Caki2 (cell line): Measurements from ENCODE around the gene GLT8D2. TPM values are rescaled to one million over a fixed set of nuclear protein-coding genes. Genes with fewer than 3 reads are reported as not detected.
"Not testable (repeated sequence)": the region's sequence is repeated elsewhere in the genome, so short reads cannot be mapped to it uniquely, and the experiment has no call there.

Experiments used
- DNase-seq: peaks from one replicate; pipeline ENCODE4 v3.0.0-alpha.2; 2015; ENCODE audit warnings: low read depth
- in situ Hi-C: cut with HindIII; loops from 2 replicates; pipeline ENCODE4 v1.10.0; 2016; ENCODE audit warnings: low sequenced_read_pairs, low pct_unique_long_range_greater_than_20kb, mixed read lengths
- total RNA-seq: library from RNA; depleted of rRNA; stranded (reverse); fragments of >200 nt; shearing (Covaris generic); gene quantifications from 2 replicates; pipeline ENCODE4 v1.2.3, GENCODE V29; 2014; ENCODE audit warnings: low replicate concordance

Gene GLT8D2
- total RNA-seq, 1 experiment from 2014 or later, result not detected

DNA sequence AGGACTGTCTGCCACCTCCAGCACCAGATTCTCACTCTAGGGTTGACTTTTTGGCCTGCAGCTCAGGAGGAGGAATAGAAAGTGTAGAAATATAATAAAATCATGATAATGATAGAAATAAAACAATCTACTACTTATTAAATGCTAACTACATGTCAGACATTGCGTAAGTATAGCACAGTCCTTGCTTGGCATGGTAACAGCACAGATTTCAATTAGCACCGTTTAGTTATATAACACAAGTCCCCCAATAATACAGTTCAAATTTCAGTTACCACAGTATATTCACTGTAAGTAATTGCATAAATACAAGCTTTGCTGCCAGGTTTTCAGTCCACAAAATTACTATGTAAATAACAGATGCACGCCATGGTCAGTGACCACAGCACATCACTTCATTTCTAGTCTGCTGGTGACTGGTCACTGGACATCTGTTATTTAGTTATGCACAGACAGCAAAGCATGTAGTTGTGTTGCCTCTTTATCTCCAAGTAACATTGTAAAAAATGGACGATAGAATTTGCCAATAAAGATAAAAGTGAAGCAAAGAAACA, 6.5 kb upstream of the GLT8D2 start:
- no peak for DNase-seq
- in situ Hi-C loops, result no loop called here

DNA sequence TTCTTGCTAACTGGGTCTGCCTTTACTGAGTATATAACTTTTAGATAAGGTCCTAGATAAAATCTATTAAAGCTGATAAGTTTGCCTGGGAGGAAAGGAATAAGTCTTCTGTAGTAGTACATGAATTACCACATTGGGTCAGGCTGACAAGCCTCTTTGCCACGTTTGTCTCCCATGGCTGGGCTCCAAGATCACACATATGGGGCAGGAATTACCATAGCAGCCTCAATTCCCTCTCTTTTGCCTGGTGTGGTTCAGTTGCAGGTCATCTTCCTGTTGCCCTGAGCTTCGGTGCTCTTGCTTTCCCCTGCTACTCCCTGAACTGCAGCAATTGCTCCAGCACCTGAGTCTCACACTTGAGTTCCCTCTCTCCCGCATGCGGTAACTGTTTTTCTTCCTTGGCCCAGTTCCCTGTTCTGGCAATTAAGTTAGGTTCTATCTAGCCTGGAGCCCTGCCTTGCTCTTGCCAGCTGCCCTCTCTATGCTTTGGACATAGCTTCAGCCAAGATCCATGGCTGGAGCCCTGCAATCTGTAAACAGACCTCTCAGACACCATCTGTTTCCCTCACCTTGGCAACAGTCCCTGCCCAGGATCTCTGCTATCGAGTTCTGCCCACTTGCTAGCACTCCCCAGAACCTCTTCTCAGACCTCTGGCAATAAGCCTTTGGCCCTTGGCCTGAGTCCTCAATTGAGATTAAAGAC, 5.8 kb upstream of the GLT8D2 start:
- DNase-seq, result no peak
- in situ Hi-C loops, result no loop called here

DNA sequence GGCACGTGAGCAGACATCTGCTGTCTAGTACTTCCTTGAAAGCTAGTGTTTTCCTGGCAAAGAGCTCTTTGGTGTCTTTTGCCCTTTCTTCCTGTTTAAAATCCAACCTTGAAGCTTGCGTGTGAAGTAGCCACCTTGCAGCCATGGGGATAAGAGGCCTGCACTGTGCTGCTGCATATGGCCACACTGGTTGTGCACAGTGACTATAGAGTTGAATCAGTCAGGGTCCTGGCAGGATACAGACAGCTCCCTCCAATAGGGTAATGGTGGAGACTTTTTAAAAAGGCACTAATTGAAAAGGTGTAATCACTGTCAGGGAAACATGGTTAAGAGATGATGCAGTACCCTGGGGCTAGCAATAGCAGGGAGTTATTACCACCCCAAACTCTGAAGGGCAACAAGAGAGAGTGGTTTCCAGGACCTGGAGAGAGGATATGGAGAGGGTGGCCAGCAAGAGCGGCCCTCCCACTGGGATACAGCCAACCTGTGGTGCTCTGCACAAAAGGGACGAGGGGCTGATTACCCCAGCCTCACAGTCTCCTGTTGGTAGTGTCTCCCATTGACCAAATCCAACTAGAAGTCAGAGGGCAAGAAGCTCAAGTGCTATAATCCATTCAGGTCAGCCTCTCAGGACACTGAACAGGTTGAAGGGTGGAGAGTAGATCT, 4.8 kb upstream of the GLT8D2 start:
- in situ Hi-C loops, result no loop called here

DNA sequence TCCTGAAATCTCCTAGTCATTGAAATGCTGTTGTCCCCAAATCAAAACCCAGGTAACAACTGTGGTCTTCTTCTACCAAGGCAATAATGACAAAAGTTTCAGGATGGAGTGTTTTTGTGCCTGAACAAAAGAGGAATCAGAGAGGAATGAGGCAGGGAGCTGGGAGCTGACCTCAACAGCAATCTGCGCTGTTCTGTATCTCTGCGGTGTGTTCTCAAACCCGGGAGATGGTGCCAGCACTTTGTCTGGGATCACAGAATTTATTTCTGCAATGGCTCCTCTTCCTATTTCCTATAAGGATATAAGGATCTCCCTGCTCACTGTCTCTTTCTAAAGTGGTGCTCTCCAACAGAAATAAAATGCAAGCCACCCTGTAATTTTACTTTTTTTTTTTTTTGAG, 449 bp upstream of the GLT8D2 start:
- in situ Hi-C loops, result no loop called here
- no peak for DNase-seq

More for the DNA sequence above, 4.8 kb upstream of the GLT8D2 start:
- DNase-seq, result no peak

DNA sequence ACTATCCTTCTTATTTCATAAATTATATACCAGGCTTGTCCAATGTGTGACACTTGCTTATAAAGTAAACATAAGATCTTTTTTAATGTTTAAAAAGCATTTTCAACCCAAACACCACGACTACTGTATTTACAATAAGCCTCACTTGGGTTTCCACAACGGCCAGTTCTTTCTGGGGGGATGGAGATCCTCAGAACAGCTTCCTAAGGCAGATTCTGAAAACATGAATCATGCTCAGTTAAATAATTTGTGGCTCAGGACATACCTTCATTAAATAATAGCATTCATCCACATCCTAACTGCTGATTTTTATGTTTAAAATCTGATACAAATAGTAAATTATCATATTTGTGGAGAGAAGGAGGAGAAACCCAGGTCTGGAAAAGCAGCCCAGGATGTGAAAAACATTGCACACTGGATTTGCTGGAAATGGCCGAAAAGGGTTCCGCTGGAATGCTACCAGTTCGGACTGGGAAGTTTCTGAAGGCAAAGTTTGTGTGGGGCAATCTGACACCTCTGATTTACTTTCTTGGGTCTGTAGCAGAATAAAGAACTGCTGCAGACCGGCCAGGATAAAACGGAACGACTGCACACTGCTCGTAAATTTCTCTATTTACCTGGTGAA, 597 bp downstream of the GLT8D2 start:
- in situ Hi-C loops, result no loop called here
- DNase-seq, result no peak

DNA sequence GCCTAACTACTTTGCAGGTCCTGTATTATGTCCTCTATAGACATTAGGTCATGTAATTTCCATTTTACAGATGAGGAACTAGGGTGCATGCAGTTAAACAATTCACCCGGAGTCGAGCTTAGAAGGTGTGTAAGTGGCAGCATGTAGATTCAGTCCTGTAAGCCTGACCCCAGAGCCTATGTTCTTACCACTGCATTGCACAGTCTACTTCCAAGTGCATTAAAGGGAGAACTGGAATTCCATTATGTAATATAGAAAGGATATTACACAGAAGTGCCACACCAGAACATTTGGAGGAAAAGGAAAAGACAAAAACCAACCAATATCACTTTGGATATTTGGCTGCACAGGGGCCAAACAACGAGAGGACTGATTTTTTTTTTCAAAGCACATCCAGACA, 1.2 kb downstream of the GLT8D2 start:
- DNase-seq, result no peak
- in situ Hi-C loops, result no loop called here

DNA sequence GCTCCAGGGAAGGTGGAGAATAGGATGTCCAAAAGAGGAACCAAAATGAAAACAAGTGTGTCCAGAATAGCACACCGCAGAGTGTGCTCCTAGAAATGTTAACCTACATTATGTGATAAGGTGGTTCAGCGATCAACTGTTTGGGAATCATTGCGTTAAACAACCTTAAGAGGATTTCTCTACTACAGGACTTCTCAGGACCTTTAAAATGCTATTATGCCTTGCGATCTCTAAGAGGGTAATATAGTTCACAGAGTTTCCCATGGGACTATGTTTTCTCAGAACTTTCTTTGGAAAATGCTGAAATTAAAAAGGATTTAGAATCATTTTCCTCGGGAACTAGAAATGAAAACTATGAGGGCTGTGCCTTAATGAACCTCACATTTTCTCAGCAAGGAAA, 1.8 kb downstream of the GLT8D2 start:
- in situ Hi-C loops, result no loop called here
- DNase-seq, result no peak

DNA sequence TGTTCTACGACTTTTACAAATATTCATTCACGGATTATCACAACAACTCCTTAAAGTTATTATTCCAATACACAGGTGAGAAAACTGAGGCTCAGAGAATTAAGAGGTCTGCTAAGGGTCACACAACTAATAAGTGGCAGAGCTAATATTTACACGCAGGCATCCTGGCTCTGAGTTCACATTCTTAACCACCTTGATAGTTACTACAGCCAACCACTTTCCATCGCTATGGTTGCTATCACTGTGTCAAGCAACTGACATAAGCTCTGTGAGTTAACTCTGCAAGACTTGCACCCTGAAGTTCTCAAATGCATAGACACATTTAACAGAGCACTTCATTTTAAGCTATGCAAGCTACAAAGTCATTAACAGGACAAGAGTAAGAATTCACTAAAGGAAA, 3.7 kb downstream of the GLT8D2 start:
- in situ Hi-C loops, result no loop called here
- no peak for DNase-seq

DNA sequence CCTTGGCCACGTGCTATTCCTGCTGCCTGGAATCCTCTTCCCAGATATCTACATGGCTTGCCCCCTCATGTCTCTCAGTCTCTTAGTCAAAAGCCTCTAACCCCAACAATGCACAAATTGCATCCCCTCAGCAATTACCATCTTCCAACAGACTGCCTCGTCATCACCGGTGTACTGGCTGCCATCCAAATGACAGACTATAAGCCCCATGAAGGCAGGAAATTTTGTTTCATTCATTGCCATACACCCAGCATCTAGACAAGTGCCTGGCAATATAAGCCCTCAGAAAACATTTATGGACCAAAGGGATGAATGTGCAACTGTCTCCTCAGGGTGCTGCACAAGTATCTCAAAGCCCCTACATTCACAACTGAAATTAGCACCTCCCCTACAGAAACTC, 5.8 kb downstream of the GLT8D2 start:
- no peak for DNase-seq
- in situ Hi-C loops, result no loop called here

DNA sequence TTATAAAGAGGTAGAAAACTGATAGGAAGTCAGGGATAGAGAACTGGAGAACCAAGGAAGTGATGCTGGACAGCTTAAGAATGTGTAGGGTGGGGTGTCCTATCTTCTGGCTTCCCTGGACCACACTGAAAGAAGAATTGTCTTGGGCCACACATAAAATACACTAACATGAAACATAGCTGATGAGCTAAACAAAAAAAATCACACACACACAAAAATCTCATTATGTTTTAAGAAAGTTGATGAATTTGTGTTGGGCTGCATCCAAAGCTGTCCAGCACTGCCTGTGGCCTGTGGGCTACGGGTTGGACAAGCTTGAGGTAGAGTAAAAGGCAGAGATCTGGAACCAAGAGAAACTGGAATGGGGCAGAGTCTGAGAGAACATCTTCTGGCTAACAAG, 7.4 kb downstream of the GLT8D2 start:
- DNase-seq, result no peak
- in situ Hi-C loops, result no loop called here

DNA sequence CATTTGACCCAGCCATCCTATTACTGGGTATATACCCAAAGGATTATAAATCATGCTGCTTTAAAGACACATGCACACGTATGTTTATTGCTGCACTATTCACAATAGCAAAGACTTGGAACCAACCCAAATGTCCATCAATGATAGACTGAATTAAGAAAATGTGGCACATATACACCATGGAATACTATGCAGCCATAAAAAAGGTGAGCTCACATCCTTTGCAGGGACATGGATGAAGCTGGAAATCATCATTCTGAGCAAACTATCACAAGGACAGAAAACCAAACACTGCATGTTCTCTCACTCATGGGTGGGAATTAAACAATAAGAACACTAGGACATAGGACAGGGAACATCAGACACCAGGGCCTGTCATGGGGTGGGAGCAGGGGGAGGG, 10.2 kb downstream of the GLT8D2 start:
- DNase-seq, in situ Hi-C loops: not testable (repeated sequence)

DNA sequence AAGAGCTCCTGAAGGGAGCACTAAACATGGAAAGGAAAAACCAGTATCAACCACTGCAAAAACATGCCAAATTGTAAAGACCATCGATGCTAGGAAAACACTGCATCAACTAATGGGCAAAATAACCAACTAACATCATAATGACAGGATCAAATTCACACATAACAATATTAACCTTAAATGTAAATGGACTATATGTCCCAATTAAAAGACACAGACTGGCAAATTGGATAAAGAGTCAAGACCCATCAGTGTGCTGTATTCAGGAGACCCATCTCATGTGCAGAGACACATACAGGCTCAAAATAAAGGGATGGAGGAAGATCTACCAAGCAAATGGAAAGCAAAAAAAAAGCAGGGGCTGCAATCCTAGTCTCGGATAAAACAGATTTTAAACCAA, 13.8 kb downstream of the GLT8D2 start:
- in situ Hi-C loops, DNase-seq: not testable (repeated sequence)

DNA sequence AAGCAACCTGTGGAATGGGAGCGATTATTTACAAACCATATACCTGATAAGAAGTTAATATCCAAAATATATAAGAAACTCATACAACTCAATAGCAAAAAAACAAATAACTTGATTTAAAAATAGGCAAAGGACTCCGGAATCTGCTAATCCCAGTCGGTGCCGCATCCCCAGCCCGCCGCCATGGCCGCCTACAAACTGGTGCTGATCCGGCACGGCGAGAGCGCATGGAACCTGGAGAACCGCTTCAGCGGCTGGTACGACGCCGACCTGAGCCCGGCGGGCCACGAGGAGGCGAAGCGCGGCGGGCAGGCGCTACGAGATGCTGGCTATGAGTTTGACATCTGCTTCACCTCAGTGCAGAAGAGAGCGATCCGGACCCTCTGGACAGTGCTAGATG, 19.4 kb downstream of the GLT8D2 start:
- DNase-seq, in situ Hi-C loops: not testable (repeated sequence)

DNA sequence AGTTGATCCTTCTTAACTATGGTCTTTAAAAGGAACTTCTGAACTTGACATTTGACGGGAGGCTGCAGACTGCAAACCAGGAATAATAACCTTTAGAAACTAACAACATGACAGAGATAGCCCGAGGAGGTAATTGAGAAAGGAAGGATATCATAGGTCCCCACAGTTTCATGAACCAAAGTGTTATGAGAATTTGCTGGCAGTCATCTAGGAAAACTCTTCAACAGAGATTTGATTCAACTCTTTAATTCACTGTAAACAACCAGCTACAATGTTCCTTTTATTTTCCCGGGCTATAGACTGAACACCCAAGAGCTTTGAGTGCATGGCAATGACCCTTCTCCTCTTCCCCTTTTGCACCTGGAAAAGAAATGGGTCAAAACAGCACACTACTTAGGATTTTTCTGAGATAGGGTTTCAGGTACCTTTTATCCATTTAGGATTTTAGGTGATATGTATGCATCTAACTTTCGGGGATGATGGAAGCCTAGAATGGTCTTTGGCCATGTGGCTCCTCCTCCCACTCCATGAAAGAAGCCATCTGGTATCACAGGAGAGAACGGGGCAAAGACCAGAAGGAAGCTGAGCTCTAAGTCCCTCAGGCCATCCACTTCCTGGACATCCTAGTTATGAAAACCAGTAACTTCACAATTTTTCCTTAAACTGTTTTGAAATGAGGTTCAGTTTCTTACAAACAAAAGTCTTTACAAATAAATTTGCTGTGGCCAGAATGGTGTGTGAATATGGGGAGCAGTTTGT, 23.0 kb downstream of the GLT8D2 start:
- in situ Hi-C loops, result no loop called here
- no peak for DNase-seq

DNA sequence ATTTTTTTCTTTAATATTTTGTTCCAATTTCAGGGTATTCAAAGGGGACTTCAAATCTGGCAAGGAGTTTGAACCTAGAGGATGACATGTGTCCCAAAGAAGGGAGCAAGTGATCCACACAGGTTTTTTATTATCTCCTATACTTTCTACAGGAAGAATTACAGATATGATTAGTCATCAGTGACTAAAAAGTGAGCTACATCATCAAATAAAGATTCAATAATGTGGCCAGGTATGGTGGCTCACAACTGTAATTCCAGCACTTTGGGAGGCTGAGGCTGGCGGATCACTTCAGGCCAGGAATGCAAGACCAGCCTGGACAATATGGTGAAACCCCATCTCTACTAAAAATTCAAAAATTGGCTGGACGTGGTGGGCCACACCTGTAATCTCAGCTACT, 24.2 kb downstream of the GLT8D2 start:
- in situ Hi-C loops, result no loop called here
- no peak for DNase-seq

DNA sequence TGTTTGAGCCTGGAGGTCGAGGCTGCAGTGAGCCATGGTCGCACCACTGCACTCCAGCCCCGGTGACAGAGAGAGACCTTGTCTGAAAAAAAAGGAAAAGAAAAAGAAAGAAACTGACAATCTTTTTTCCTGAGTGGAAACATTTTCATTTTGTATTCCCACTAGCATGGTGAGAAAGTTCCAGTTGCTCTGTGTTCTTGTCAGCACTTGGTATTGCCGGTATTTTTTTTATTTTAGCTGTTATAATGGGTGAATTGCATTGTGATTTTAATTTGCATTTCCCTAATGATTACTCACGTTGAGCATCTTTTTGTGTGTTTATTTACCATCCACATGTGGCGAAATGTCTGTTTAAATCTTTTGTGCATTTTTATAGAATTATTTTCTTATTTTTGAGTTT, 25.6 kb downstream of the GLT8D2 start:
- no peak for DNase-seq
- in situ Hi-C loops, result no loop called here

DNA sequence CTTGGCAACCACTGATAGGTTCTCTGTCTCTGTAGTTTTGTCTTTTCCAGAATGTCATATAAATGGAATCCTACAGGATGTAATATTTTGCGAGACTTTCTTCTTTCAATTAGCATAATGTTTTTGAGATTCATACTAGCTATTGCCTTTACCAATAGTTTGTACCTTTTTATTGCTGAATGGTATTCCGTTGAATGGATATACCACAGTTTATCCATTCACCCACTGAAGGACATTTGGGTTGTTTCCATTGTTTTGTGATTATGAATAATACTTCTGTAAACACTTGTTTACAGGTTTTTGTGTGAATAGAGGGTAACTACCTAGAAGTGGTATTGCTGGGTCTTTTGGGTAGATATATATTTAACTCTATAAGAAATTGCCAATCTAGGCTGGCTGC, 26.3 kb downstream of the GLT8D2 start:
- no peak for DNase-seq
- in situ Hi-C loops, result no loop called here

DNA sequence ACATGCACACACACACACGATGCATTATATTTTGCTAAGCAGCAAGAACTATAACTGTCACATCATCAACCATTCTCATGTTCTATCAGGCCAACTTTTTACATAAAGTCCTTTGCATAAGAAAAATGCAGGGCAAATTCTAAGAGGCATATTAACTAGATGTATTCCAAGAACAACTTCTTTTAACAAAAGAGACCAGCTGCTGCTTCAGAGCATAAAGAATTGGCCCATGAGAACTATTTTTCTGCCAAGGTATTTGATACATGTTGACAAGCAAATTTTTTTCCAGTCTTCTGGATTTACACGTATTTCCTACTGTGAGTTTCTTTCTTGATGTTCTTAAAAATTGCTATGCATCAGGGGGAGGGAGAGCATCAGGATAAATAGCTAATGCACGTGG, 27.2 kb downstream of the GLT8D2 start:
- DNase-seq, result no peak

DNA sequence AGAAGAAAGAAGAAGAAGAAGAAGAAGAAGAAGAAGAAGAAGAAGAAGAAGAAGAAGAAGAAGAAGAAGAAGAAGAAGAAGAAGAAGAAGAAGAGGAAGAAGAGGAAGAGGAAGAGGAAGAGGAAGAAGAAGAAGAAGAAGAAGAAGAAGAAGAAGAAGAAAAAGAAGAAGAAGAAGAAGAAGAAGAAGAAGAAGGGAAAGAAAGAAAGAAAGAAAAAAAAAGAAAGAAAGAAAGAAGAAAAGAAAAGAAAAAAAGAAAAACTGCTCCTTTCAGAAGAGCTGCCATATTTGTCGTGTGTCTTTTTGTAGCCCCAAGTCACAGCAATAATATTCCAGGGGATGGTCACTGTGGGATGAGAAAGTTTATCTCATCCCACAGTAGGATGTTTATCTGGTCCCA, 28.1 kb downstream of the GLT8D2 start:
- DNase-seq, in situ Hi-C loops: not testable (repeated sequence)

More for the DNA sequence above, 27.2 kb downstream of the GLT8D2 start:
- in situ Hi-C loops, result no loop called here
